ENCODE data around the gene RBCK1.
"Not testable (repeated sequence)": the region's sequence is repeated elsewhere in the genome, so short reads cannot be mapped to it uniquely, and the experiment has no call there.

Gene RBCK1

DNA sequence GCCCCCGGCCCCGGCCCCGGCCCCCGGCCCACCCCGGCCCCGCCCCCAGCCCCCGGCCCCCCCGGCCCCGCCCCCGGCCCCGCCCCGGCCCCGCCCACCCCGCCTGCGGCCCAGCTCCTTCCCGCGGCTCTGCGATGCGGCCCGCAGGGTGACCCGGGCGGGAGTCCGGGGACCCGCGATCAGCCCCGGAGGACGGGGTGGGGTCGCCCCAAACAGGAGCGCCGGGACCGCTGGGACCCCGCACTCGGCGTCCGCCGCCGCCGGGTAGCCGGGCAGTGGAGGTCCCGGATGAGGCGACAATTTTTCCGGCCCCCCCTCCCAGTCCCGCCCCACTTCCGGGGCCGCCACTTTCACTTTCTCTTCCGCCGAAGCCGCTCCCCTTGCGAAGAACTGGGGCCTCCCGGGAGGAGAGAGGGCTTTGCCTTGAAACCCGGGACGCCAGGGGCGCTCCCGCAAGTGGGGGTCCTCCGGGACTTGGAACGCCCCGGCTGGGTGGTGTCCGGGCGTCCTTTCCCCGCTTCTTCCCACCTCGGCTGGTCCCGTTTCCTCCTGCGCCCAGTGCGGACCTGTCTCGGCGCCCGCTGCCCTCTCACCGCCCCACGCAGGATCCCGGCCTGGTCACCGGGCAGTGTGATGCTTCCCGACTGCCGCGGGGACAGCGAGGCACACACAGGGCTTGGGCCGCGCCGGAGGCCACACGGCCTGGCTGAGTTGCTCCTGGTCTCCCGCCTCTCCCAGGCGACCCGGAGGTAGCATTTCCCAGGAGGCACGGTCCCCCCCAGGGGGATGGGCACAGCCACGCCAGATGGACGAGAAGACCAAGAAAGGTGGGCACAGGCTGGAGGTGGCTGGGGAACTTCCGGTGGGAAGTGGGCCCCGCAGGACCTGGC is at the start of gene RBCK1:
RBCK1 (plus strand) TSS at position 347 of the 890 bp plus-strand sequence; CDS start at position 806, 459 bp downstream.
- DNase-seq (ENCODE audit: low read depth): peak; percentile 82

DNA sequence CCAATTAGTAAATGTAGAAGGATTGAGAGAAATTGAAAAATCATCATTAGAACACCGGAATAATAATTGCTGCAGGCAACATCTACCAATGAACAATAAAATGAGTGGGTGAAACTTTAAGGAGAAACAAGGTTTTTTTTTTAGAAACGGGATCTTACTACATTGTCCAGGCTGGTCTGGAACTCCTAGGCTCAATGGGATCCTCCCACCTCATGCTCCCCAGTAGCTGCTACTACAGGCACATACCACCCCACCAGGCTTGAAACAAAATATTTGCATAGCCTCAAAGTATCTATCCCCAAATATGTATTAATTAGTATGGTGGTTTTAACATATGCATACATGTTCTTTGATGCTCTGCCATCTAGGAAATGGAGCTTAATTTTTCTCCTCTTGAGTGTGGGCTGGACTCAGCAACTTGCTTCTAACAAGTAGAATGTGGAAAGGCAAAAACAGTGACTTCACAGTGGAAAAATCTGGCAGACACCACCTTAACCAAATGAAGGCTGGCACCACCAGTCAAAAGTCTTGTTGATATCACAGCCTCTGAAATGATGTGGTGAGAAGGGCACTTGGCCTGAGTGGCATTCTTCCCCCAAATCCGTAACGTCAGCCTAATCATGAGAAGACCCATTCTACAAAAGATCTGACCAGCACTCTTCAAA is 49.1 kb upstream of the RBCK1 start:
- DNase-seq (ENCODE audit: low read depth): no peak

DNA sequence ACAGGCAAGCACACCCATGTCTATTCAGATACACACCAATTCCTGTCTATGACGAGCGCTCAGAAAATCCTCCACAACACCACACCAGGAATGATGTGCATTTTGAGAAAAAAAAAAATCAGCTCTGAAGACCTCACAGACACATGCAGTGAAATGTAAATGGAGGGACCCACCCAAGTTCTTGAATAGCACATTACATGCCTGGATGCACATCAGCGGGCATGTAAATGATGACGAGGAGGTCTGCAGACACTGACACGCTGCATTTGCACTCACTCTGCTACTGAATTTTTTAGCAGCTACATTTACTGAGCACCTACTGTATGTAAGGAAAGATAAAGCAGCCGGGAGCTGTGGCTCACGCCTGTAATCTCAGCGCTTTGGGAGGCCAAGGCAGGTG is 46.5 kb upstream of the RBCK1 start:
- no peak for DNase-seq (ENCODE audit: low read depth)

- peak; percentile 94 for DNase-seq (ENCODE audit: low read depth)
Measured at GRCh38 chr20:362271-363254, 45.5 kb upstream of the RBCK1 start.

DNA sequence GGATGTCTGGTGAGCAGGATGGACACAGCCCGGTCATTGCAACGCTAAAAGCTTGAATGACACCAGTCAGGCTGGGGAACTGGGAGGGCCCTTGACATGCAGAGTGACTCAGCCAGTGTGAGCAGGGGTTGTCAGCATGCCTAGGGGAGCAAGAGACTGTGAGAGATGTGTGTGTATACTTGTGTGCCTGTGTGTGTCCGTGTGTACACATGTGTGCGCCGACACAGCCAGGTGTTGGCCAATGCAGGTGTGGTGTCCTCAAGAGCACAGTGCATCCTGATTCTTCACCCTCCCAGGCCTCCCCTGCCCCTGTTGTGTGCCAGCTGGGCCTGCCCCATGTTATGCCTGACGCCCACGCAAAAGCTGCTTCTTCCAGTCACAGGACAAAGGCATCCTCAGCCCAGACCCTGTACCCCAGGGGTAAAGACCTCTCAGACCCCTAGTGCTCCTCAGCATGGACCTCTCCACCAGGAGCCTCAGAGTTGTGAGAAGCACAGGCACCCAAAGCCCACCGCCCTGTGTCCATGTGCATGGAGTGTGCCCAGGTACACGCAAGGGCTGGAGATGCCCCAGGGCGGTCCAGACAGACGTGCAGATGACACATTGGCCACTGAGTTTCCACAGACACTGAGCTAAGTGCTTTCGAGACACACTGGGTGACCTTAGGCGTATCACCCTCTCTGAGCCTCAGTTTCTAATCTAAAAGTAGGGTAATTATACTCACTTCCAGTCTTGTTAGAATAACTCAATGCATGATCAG is 44.6 kb upstream of the RBCK1 start:
- DNase-seq (ENCODE audit: low read depth): peak; percentile 33

DNA sequence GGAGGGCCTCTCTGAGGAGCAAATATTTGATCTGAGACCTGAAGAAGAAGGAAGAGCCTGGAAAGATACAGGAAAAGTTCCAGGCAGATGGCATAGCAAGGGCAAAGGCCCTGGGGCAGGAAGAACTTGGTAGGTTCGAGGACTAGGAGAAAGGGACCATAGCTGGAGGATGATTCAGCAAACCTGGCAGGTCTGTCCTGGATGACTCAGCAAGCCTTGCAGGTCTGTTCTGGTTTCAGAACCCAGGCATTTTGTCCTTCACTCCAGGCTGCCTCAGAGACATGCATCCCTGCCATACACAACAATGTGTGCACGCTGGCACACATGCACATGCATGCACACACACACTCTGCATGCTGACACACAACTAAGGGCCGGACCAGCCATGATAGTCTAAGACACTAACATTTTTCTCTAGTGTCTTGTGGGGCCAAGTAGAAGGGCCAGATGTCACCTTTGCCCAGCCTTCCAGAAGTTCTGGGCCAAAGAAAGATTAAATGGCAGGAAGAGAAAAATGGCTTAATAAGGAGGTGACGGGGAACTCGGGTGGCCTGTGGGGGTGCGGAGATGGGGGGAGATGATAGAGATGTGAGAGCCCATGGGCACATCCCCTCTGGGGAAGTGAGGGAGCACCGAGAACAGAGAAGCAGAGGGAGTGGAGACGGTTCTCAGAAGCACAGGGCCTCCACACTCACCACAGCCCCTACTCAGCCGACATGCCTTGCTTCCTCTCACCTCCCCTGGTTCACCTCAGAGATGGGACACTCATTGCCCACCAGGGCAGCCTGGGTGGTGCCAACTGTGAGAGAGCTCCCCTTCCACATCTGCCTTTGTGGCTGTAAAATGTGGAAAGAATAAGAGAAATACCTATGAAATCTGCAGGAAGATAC is 42.9 kb upstream of the RBCK1 start:
- DNase-seq (ENCODE audit: low read depth): peak; percentile 64

GRCh38 chr20:366041-366718 is 41.9 kb upstream of the RBCK1 start:
- no peak for DNase-seq (ENCODE audit: low read depth)

DNA sequence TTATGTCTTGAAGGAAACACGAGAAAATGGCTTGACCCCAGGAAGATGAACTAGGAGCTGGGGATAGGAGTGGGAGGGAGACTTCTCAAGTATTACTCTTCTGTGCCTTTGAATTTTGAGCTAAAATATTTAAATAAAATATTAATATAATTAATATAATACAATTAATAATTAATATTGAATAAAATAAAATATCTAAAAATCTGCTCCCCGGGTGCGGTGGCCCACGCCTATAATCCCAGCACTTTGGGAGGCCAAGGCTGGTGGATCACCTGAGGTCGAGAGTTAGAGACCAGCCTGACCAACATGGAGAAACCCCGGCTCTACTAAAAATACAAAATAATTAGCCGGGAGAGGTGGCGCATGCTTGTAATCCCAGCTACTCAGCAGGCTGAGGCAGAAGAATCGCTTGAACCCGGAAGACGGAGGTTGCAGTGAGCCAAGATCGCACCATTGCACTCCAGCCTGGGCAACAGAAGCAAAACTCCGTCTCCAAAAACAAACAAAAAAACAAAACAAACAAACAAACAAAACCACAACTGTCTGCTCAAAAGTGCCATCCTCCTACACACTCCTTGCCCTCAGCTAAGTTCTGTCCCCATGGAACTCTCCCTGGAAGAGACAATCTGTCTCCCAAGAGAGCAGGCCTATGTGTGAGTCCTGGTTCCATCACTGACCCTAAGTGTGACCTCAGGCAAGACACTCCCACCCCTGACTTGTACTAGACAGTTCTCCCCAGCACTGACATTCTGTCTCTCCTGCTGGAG is 41.2 kb upstream of the RBCK1 start:
- no peak for DNase-seq (ENCODE audit: low read depth)

DNA sequence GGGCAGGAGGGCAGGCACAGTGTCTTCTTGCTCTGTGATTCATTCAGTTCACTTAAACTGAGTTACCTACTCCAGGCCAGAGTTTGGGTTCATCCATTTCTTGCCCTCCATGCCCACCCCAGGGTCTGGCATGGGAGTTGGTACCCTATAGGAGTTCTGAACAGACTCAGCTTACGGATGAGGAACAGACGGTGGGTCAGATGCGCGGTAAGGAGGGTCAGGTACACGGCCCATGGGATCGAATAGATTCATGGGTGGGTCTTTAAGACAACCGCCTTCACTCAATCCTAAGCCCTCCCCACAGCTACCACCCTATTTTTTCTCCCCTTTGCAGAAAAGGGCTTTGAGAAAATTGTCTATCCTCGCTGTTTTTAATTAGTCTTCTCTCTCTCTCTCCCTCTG is 40.6 kb upstream of the RBCK1 start:
- no peak for DNase-seq (ENCODE audit: low read depth)

- DNase-seq (ENCODE audit: low read depth): no peak
Measured at GRCh38 chr20:368915-369314, 39.2 kb upstream of the RBCK1 start.

DNA sequence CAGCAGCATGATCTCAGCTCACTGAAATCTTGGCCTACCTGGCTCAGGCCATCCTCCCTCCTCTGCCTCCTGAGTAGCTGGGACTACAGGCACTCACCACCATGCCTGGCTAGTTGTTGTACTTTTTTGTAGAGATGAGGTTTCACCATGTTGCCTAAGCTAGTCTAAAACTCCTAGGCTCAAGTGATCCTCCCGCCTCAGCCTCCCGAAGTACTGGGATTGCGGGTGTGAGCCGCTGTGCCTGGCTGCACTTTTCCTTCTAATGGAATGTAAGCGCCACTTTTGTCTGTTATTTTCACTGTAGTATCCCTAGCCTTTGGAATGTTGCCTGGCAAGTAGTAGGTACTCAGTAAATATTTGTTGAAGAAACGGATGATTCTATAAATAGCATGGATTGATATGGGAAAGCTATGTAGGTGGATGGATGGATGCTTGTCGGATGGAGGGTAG is 37.9 kb upstream of the RBCK1 start:
- no peak for DNase-seq (ENCODE audit: low read depth)

- DNase-seq (ENCODE audit: low read depth): no peak
Measured at GRCh38 chr20:370977-371754, 36.9 kb upstream of the RBCK1 start.

GRCh38 chr20:371755-372542 is 36.1 kb upstream of the RBCK1 start:
- DNase-seq (ENCODE audit: low read depth): peak; percentile 94

GRCh38 chr20:372543-373082 is 35.5 kb upstream of the RBCK1 start:
- not testable (repeated sequence) for DNase-seq (ENCODE audit: low read depth)

GRCh38 chr20:373171-373890 is 34.8 kb upstream of the RBCK1 start:
- DNase-seq (ENCODE audit: low read depth): peak; percentile 90

- no peak for DNase-seq (ENCODE audit: low read depth)
Measured at GRCh38 chr20:375265-375889, 32.7 kb upstream of the RBCK1 start.
